GM12878 (cell line): ENCODE measurements around the gene PGRMC2. TPM values are rescaled to one million over a fixed set of nuclear protein-coding genes. Genes with fewer than 3 reads are reported as not detected.

ENCODE experiments used
- ATAC-seq: fragments of 200-7000 bp; cut with Tn5 transposase; 3 replicates; pipeline ENCODE4 v1.9.1; 2020; ENCODE audit warnings: mild to moderate bottlenecking, moderate library complexity
- BruUV-seq: library from RNA; stranded (reverse); fragments of 400-500 nt; replicated peaks from 2 replicates; lab custom pipeline; 2021; lab: Mats Ljungman, UMichigan
- CTCF ChIA-PET: fragments of 300-600 bp; sonication (Branson Sonifier 250); formaldehyde crosslinking; extraction: SDS; loops from one replicate; lab custom pipeline; 2021; ENCODE audit warnings: inconsistent platforms; lab: Yijun Ruan, JAX
- POLR2A ChIA-PET: fragments of 350-600 bp; formaldehyde crosslinking; extraction: SDS; loops from one replicate; lab custom pipeline; 2021; ENCODE audit warnings: inconsistent platforms; lab: Charles Lee
- RAD21 ChIA-PET: fragments of 300-600 bp; sonication (Branson Sonifier 250); formaldehyde crosslinking; loops from one replicate; lab custom pipeline; 2023; ENCODE audit warnings: antibody characterized with exemption; ENCODE audit not compliant: unreplicated experiment; lab: Charles Lee
- SMC1A ChIA-PET: fragments of 300-600 bp; sonication (Branson Sonifier 250); formaldehyde crosslinking; loops from one replicate; lab custom pipeline; 2023; ENCODE audit not compliant: unreplicated experiment, uncharacterized antibody; lab: Charles Lee
- DNase-seq: peaks from one replicate; pipeline ENCODE4 v3.0.0-alpha.2; 2011; ENCODE audit warnings: low read depth, low spot score
- FAIRE-seq: peaks from 3 replicates; lab custom pipeline; 2011; peaks lifted over from hg19 to GRCh38; lab: Jason Lieb, UNC
- H2AFZ ChIP-seq: 2 replicates; pipeline ENCODE4 v1.6.0; 2011; ENCODE audit warnings: low read depth, low read length, control low read depth; ENCODE audit not compliant: control insufficient read depth
- H3K27ac ChIP-seq: 2 replicates; pipeline ENCODE4 v1.5.1; 2011; ENCODE audit warnings: control low read depth; ENCODE audit not compliant: control insufficient read depth, insufficient read depth
- H3K27me3 ChIP-seq, 2 experiments: replicated peaks in 1 of 2; 2 replicates each; pipeline versions ENCODE4 v1.6.0 to v1.6.1; 2011; ENCODE audit warnings: low read length in 1 of 2; ENCODE audit not compliant: control insufficient read depth in 2 of 2, insufficient read depth in 2 of 2
- H3K36me3 ChIP-seq, 2 experiments: 2 replicates each; pipeline ENCODE4 v1.5.1; 2011; ENCODE audit warnings: low read length in 1 of 2; ENCODE audit not compliant: control insufficient read depth in 2 of 2, insufficient read depth in 2 of 2
- H3K4me1 ChIP-seq: 2 replicates; pipeline ENCODE4 v1.6.1; 2011; ENCODE audit warnings: mild to moderate bottlenecking, low read length, moderate library complexity, mixed read lengths; ENCODE audit not compliant: control insufficient read depth, insufficient read depth
- H3K4me2 ChIP-seq: 2 replicates; pipeline ENCODE4 v1.6.0; 2011; ENCODE audit warnings: control low read depth; ENCODE audit not compliant: control insufficient read depth, insufficient read depth
- H3K4me3 ChIP-seq: fragments of 200-600 bp; sonication (generic); 2 replicates; pipeline ENCODE4 v1.5.1; 2016
- H3K79me2 ChIP-seq: 2 replicates; pipeline ENCODE4 v1.6.0; 2011; ENCODE audit warnings: low read length; ENCODE audit not compliant: control insufficient read depth, insufficient read depth
- H3K9ac ChIP-seq: 2 replicates; pipeline ENCODE4 v1.8.0; 2011; ENCODE audit warnings: low read length, control low read depth, mixed read lengths; ENCODE audit not compliant: control insufficient read depth, insufficient read depth
- H3K9me3 ChIP-seq: replicated peaks from 3 replicates; pipeline ENCODE4 v1.5.1; 2011; ENCODE audit warnings: mild to moderate bottlenecking, low read length; ENCODE audit not compliant: control insufficient read depth, insufficient read depth
- H4K20me1 ChIP-seq: 2 replicates; pipeline ENCODE4 v1.6.0; 2011; ENCODE audit not compliant: control insufficient read depth, insufficient read depth
- CHD2 ChIP-seq: IDR thresholded peaks from 2 replicates; pipeline ENCODE4 v1.6.1; 2011; ENCODE audit warnings: low read depth, low read length, improper control_type of control experiment, borderline replicate concordance
- CHD4 ChIP-seq: fragments of 200-600 bp; sonication (generic); IDR thresholded peaks from 2 replicates; pipeline ENCODE4 v1.6.1; 2016; ENCODE audit warnings: mild to moderate bottlenecking
- ESRRA ChIP-seq: IDR thresholded peaks from 2 replicates; pipeline ENCODE4 v1.6.1; 2012; ENCODE audit warnings: mild to moderate bottlenecking, low read length, improper control_type of control experiment
- HCFC1 ChIP-seq: fragments of 150-350 bp; IDR thresholded peaks from 2 replicates; pipeline ENCODE4 v1.6.1; 2014; ENCODE audit warnings: low read length
- LARP7 ChIP-seq: fragments of 450-650 bp; IDR thresholded peaks from 2 replicates; pipeline ENCODE4 v1.6.1; 2017; ENCODE audit warnings: mild to moderate bottlenecking
- MTA3 ChIP-seq: IDR thresholded peaks from 2 replicates; pipeline ENCODE4 v1.6.1; 2012; ENCODE audit warnings: low read length, inconsistent platforms, borderline replicate concordance
- MYB ChIP-seq: fragments of 150-350 bp; IDR thresholded peaks from 2 replicates; pipeline ENCODE4 v1.6.1; 2014; ENCODE audit warnings: mild to moderate bottlenecking, low read depth, low read length, borderline replicate concordance
- NR2F1 ChIP-seq: fragments of 450-650 bp; conservative IDR thresholded peaks from 2 replicates; pipeline ENCODE4 v1.6.1; 2017; ENCODE audit warnings: mild to moderate bottlenecking
- POLR2AphosphoS5 ChIP-seq: IDR thresholded peaks from 2 replicates; pipeline ENCODE4 v1.6.1; 2011; ENCODE audit warnings: mild to moderate bottlenecking, low read length, inconsistent platforms
- RELA ChIP-seq: fragments of 450-650 bp; IDR thresholded peaks from 2 replicates; pipeline ENCODE4 v1.8.0; 2014; ENCODE audit warnings: borderline replicate concordance; ENCODE audit not compliant: partially characterized antibody
- SIX5 ChIP-seq: IDR thresholded peaks from 2 replicates; pipeline ENCODE4 v1.6.1; 2011; ENCODE audit warnings: mild to moderate bottlenecking, low read depth, low read length, moderate library complexity; ENCODE audit not compliant: severe bottlenecking
- SREBF1 ChIP-seq: IDR thresholded peaks from 2 replicates; pipeline ENCODE4 v1.6.1; 2012; ENCODE audit warnings: mild to moderate bottlenecking, low read length
- STAT1 ChIP-seq: fragments of 450-650 bp; conservative IDR thresholded peaks from 2 replicates; pipeline ENCODE4 v1.6.1; 2014; ENCODE audit warnings: antibody characterized with exemption, mild to moderate bottlenecking
- STAT3 ChIP-seq: IDR thresholded peaks from 2 replicates; pipeline ENCODE4 v1.6.1; 2011; ENCODE audit warnings: low read depth, low read length, improper control_type of control experiment
- ZNF24 ChIP-seq: fragments of 450-650 bp; IDR thresholded peaks from 2 replicates; pipeline ENCODE4 v1.6.1; 2017; ENCODE audit warnings: antibody characterized with exemption, mild to moderate bottlenecking
- ZNF274 ChIP-seq: IDR thresholded peaks from one replicate; pipeline ENCODE4 v1.8.0; 2011; ENCODE audit not compliant: insufficient read length, insufficient read depth
- ZNF622 ChIP-seq: fragments of 450-650 bp; IDR thresholded peaks from 2 replicates; pipeline ENCODE4 v1.6.1; 2017; ENCODE audit warnings: mild to moderate bottlenecking, inconsistent platforms
- WGBS: methylation state at CpG from one replicate; pipeline ENCODE4 v1.1.6; 2016; ENCODE audit warnings: low lambda C conversion rate; ENCODE audit not compliant: insufficient replicate concordance, insufficient coverage; ENCODE audit errors: missing lambda C conversion rate; 5-methylcytosine and 5-hydroxymethylcytosine counted together
- in situ Hi-C: fragments of 300-500 bp; cut with MboI; formaldehyde crosslinking; loops from 9 replicates; pipeline ENCODE4 v1.14.3; 2018; ENCODE audit warnings: mixed read lengths
- intact Hi-C: fragments of 100-400 bp; cut with micrococcal nuclease; formaldehyde crosslinking; loops from one replicate; pipeline ENCODE4 v1.14.2; 2022; ENCODE audit not compliant: unreplicated experiment
- polyA plus RNA-seq, 11 experiments: library from polyadenylated mRNA; depleted of rRNA in 4 of 11; unstranded in 6 of 11; stranded (reverse) in 5 of 11; fragments of >200 nt; fragmentation: Nextera tagmentation in 4 of 11; fragmentation: Illumina TruSeq in 1 of 11; extraction: Ambion mirVana in 4 of 11; extraction: Trizol in 1 of 11; gene quantifications; 1 replicate in 1 of 11; 2 replicates in 10 of 11; pipeline versions ENCODE4 v1.2.1 to v1.2.3, GENCODE V29; 2011 to 2016; ENCODE audit warnings: inconsistent platforms in 2 of 11, missing spikeins in 2 of 11, low read depth in 1 of 11
- total RNA-seq, 4 experiments: library from RNA; depleted of rRNA in 3 of 4; stranded (reverse); fragments of >200 nt in 3 of 4; fragmentation: Illumina TruSeq in 1 of 4; extraction: Trizol in 1 of 4; gene quantifications; 2 replicates each; pipeline versions ENCODE4 v1.2.1 to v1.2.3, GENCODE V29; 2013 to 2021
- TF ChIP-seq, protein P1 (sequence below): fragments of 450-650 bp; formaldehyde crosslinking; IDR thresholded peaks from 2 replicates; pipeline ENCODE4 v1.4.0; 2020; ENCODE audit warnings: mild to moderate bottlenecking, moderate library complexity
- TF ChIP-seq, protein P2 (sequence below): IDR thresholded peaks from 2 replicates; pipeline ENCODE4 v1.6.1; 2012; ENCODE audit warnings: low read depth, low read length, improper control_type of control experiment
- TF ChIP-seq, protein P3 (sequence below): IDR thresholded peaks from 2 replicates; pipeline ENCODE4 v1.6.1; 2011; ENCODE audit warnings: borderline replicate concordance, low read depth, mild to moderate bottlenecking, moderate library complexity, low read length; ENCODE audit not compliant: insufficient read depth, poor library complexity, severe bottlenecking

Gene PGRMC2
- total and polyA plus RNA-seq, 10 of the 15 experiments (the other 5 are each of a cell fraction or from before 2014, with no cell fraction given), result 6.3 to 38.4 (median 12.0) TPM

DNA sequence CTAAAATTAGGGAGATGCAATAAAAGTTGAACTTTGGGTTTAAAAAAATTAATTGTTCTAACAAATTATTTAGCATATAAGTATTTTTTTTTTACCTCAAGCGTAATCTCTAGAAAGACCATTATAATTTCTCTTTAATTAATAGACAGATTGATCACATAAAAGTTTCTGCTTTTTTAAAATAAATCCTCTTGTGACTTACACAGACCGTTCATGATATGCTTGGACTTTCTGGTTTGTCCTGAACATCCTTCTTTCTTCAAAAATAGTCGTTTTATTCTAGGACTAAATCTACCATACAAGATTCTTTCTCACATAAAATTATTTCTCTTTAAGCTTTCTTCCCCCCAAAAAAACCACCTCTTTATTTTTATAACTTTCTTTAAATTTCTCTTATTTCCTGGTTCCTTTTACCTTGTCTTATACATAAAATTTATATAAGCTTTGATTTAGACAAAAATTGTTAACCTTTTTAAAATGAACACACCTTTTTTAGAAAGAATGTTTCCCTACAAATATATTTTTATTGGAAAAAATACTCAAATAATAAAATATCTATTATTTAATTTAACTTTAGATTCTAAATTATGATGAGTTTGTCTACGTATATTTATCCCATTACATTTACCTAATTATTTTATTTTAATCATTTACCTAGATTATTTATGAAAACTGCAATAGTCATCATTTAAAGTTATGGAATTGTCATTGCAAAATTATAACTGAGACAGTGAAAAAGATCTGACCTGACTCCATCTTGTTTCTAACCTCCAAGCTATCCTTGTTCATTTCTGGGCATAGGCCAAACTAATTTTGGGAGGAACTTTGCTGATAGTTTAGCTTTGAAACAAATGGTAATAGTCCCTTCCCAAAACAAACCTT is 37.6 kb downstream of the PGRMC2 start (continued):
- TF ChIP-seq, protein P1, sequence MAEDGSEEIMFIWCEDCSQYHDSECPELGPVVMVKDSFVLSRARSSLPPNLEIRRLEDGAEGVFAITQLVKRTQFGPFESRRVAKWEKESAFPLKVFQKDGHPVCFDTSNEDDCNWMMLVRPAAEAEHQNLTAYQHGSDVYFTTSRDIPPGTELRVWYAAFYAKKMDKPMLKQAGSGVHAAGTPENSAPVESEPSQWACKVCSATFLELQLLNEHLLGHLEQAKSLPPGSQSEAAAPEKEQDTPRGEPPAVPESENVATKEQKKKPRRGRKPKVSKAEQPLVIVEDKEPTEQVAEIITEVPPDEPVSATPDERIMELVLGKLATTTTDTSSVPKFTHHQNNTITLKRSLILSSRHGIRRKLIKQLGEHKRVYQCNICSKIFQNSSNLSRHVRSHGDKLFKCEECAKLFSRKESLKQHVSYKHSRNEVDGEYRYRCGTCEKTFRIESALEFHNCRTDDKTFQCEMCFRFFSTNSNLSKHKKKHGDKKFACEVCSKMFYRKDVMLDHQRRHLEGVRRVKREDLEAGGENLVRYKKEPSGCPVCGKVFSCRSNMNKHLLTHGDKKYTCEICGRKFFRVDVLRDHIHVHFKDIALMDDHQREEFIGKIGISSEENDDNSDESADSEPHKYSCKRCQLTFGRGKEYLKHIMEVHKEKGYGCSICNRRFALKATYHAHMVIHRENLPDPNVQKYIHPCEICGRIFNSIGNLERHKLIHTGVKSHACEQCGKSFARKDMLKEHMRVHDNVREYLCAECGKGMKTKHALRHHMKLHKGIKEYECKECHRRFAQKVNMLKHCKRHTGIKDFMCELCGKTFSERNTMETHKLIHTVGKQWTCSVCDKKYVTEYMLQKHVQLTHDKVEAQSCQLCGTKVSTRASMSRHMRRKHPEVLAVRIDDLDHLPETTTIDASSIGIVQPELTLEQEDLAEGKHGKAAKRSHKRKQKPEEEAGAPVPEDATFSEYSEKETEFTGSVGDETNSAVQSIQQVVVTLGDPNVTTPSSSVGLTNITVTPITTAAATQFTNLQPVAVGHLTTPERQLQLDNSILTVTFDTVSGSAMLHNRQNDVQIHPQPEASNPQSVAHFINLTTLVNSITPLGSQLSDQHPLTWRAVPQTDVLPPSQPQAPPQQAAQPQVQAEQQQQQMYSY, result no peak
- no peak for TF ChIP-seq SREBF1

DNA sequence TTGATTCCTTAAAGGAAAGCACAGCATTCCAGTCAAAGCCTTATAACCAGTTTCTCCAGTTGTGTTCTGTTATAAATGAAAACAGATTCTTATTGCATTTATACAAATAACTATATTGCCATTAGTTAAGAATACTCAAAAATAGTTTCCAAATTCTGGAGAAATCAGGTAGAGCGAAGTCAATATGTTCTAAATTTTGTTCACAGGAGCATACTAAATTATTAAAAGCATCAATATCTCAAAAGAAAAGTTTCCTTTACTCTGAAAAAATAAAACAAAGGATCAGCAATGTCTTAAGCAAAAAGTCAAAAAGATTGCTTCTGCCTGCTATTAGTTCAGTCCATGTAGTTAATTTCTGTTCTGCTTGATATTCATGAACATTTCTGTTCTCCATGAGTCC is 39.7 kb downstream of the PGRMC2 start:
- BruUV-seq, result no TSS peak
- intact Hi-C loops, result no loop called here
- H3K4me2 ChIP-seq, result no peak overlapping the region
- TF ChIP-seq ESRRA, result no peak
- TF ChIP-seq, protein P2, sequence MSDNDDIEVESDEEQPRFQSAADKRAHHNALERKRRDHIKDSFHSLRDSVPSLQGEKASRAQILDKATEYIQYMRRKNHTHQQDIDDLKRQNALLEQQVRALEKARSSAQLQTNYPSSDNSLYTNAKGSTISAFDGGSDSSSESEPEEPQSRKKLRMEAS, result no peak
- TF ChIP-seq SIX5, result no peak
- TF ChIP-seq ZNF274, result no peak
- TF ChIP-seq, protein P3, sequence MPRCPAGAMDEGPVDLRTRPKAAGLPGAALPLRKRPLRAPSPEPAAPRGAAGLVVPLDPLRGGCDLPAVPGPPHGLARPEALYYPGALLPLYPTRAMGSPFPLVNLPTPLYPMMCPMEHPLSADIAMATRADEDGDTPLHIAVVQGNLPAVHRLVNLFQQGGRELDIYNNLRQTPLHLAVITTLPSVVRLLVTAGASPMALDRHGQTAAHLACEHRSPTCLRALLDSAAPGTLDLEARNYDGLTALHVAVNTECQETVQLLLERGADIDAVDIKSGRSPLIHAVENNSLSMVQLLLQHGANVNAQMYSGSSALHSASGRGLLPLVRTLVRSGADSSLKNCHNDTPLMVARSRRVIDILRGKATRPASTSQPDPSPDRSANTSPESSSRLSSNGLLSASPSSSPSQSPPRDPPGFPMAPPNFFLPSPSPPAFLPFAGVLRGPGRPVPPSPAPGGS, result no peak
- no peak for TF ChIP-seq ZNF622
- TF ChIP-seq CHD4, result no peak
- TF ChIP-seq MTA3, result no peak
- TF ChIP-seq STAT1, result no peak
- TF ChIP-seq ZNF24, result no peak
- TF ChIP-seq POLR2AphosphoS5, result no peak
- no peak for TF ChIP-seq MYB
- TF ChIP-seq HCFC1, result no peak
- no peak for TF ChIP-seq RELA
- no peak for TF ChIP-seq CHD2
- TF ChIP-seq NR2F1, result no peak
- no peak for TF ChIP-seq STAT3
- TF ChIP-seq LARP7, result no peak
- H3K79me2 ChIP-seq, result no peaks in the 10 kb centered on the region
- WGBS, result 100% methylated on average over 1 of the region's 1 CpG
- H3K27me3 ChIP-seq, result no peaks in the 10 kb centered on the region
- RAD21 ChIA-PET, result no interaction called here
- in situ Hi-C loops, result no loop called here
- no peak overlapping the region for H3K4me3 ChIP-seq
- no peak for ATAC-seq
- H3K36me3 ChIP-seq, result no peaks in the 10 kb centered on the region
- H2AFZ ChIP-seq, result no peak overlapping the region
- H3K9ac ChIP-seq, result no peak overlapping the region
- CTCF ChIA-PET, result no interaction called here
- no peak for FAIRE-seq
- no peaks in the 10 kb centered on the region for H3K4me1 ChIP-seq
- no peak for DNase-seq
- SMC1A ChIA-PET, result no interaction called here
- no peaks in the 10 kb centered on the region; the same call in 1 of the 3 replicates for H3K9me3 ChIP-seq
- no peaks in the 10 kb centered on the region for H4K20me1 ChIP-seq
- H3K27ac ChIP-seq, result no peak overlapping the region
- POLR2A ChIA-PET, result no interaction called here
